K562 (cell line): ENCODE data around the gene PDE4D. TPM values are rescaled to one million over a fixed set of nuclear protein-coding genes. Genes with fewer than 3 reads are reported as not detected.

Experiments
- ATAC-seq: fragments of 200-7000 bp; cut with Tn5 transposase; 3 replicates; pipeline ENCODE4 v1.9.1; 2020; ENCODE audit warnings: moderate library complexity
- BruUV-seq: library from RNA; stranded (reverse); fragments of 400-500 nt; replicated peaks from 2 replicates; lab custom pipeline; 2021; lab: Mats Ljungman, UMichigan
- CTCF ChIA-PET: fragments of 300-600 bp; formaldehyde crosslinking; extraction: SDS; loops from one replicate; lab custom pipeline; 2021; ENCODE audit warnings: low intra/inter-chr PET ratio; lab: Yijun Ruan, JAX
- POLR2A ChIA-PET: fragments of 300-600, 350-650 bp; sonication (Branson Sonifier 250); formaldehyde crosslinking; extraction: SDS; loops from one replicate; lab custom pipeline; 2021; ENCODE audit warnings: antibody characterized with exemption, inconsistent platforms; lab: Yijun Ruan, JAX
- DNase-seq, 4 experiments: peaks; one replicate each; pipeline versions ENCODE4 v3.0.0 to v3.0.0-alpha.2; 2011 to 2018; ENCODE audit warnings: low spot score in 3 of 4, mixed read lengths in 3 of 4; ENCODE audit errors: extremely low read depth in 1 of 4
- FAIRE-seq: peaks from 2 replicates; lab custom pipeline; 2011; peaks lifted over from hg19 to GRCh38; lab: Jason Lieb, UNC
- H2AFZ ChIP-seq: 2 replicates; pipeline ENCODE4 v1.6.0; 2011; ENCODE audit warnings: low read depth, low read length, control low read depth, inconsistent platforms
- H3K27ac ChIP-seq: fragments of 200-600 bp; 3 replicates; pipeline ENCODE4 v1.8.0; 2011; ENCODE audit warnings: low read depth, mild to moderate bottlenecking, control low read depth, inconsistent platforms, low read length, moderate library complexity, mixed read lengths; ENCODE audit errors: extremely low read depth
- H3K27me3 ChIP-seq, 2 experiments: fragments of 300-600 bp in 1 of 2; 2 replicates in 1 of 2; 3 replicates in 1 of 2; pipeline versions ENCODE4 v1.6.0 to v1.8.0; 2011; ENCODE audit warnings: inconsistent platforms in 2 of 2, low read length in 2 of 2, mild to moderate bottlenecking in 1 of 2, mixed read lengths in 1 of 2, moderate library complexity in 1 of 2; ENCODE audit not compliant: control insufficient read depth in 2 of 2, insufficient read depth in 2 of 2
- H3K36me3 ChIP-seq: fragments of 300-600 bp; 3 replicates; pipeline ENCODE4 v1.8.0; 2011; ENCODE audit warnings: mild to moderate bottlenecking, low read length, inconsistent platforms; ENCODE audit not compliant: control insufficient read depth, insufficient read depth
- H3K4me1 ChIP-seq, 2 experiments: fragments of 200-600 bp in 1 of 2; replicated peaks in 1 of 2; 2 replicates in 1 of 2; 3 replicates in 1 of 2; pipeline versions ENCODE4 v1.5.1 to v1.8.0; 2011; ENCODE audit warnings: inconsistent platforms in 2 of 2, low read length in 2 of 2, mild to moderate bottlenecking in 1 of 2, mixed read lengths in 1 of 2, moderate library complexity in 1 of 2; ENCODE audit not compliant: control insufficient read depth in 2 of 2, insufficient read depth in 2 of 2
- H3K4me2 ChIP-seq: 2 replicates; pipeline ENCODE4 v1.6.1; 2011; ENCODE audit warnings: low read length, control low read depth, inconsistent platforms, mixed read lengths; ENCODE audit not compliant: insufficient read depth
- H3K4me3 ChIP-seq: fragments of 200-600 bp; sonication (generic), shearing (Covaris generic); 2 replicates; pipeline ENCODE4 v1.5.1; 2016; ENCODE audit warnings: control low read depth, inconsistent platforms
- H3K79me2 ChIP-seq: fragments of 200-600 bp; 3 replicates; pipeline ENCODE4 v1.8.0; 2011; ENCODE audit warnings: low read length, inconsistent platforms; ENCODE audit not compliant: control insufficient read depth, insufficient read depth
- H3K9ac ChIP-seq, 2 experiments: 2 replicates each; pipeline versions ENCODE4 v1.6.0 to v1.6.1; 2011; ENCODE audit warnings: low read depth in 2 of 2, low read length in 2 of 2, control low read depth in 1 of 2, inconsistent platforms in 1 of 2, mild to moderate bottlenecking in 1 of 2, mixed read lengths in 1 of 2; ENCODE audit not compliant: insufficient read depth in 1 of 2
- H3K9me1 ChIP-seq: one replicate; pipeline ENCODE4 v1.6.0; 2011; ENCODE audit warnings: inconsistent platforms, mild to moderate bottlenecking, low read length, moderate library complexity; ENCODE audit not compliant: control insufficient read depth, insufficient read depth
- H3K9me3 ChIP-seq: replicated peaks from 2 replicates; pipeline ENCODE4 v1.5.1; 2011; ENCODE audit warnings: low read depth, low read length, inconsistent platforms; ENCODE audit not compliant: control insufficient read depth, insufficient read depth
- H4K20me1 ChIP-seq: replicated peaks from 2 replicates; pipeline ENCODE4 v1.6.1; 2011; ENCODE audit warnings: low read length, inconsistent platforms, mixed read lengths; ENCODE audit not compliant: control insufficient read depth, insufficient read depth
- CGGBP1 ChIP-seq: fragments of 250-450 bp; sonication (Bioruptor Pico); IDR thresholded peaks from 2 replicates; pipeline ENCODE4 v1.9.0; 2021; ENCODE audit warnings: mild to moderate bottlenecking
- CHD2 ChIP-seq: IDR thresholded peaks from 2 replicates; pipeline ENCODE4 v1.6.1; 2011; ENCODE audit warnings: low read depth, low read length
- DNMT1 ChIP-seq: fragments of 450-650 bp; IDR thresholded peaks from 2 replicates; pipeline ENCODE4 v1.6.1; 2016; ENCODE audit warnings: antibody characterized with exemption, mild to moderate bottlenecking
- ELF1 ChIP-seq: fragments of 200-800 bp; sonication (Bioruptor generic); IDR thresholded peaks from 2 replicates; pipeline ENCODE4 v1.6.1; 2016; ENCODE audit warnings: missing genetic modification characterization, missing compliant biosample characterization
- MEF2A ChIP-seq: IDR thresholded peaks from 2 replicates; pipeline ENCODE4 v1.6.1; 2011; ENCODE audit warnings: low read depth, mild to moderate bottlenecking, low read length, moderate library complexity; ENCODE audit not compliant: control insufficient read depth
- MITF ChIP-seq: IDR thresholded peaks from 2 replicates; pipeline ENCODE4 v1.6.1; 2014; ENCODE audit warnings: antibody characterized with exemption
- MTA3 ChIP-seq: fragments of 450-650 bp; formaldehyde crosslinking; IDR thresholded peaks from 2 replicates; pipeline ENCODE4 v1.6.1; 2017; ENCODE audit warnings: mild to moderate bottlenecking, borderline replicate concordance
- RBM34 ChIP-seq: fragments of 200-400 bp; formaldehyde crosslinking; IDR thresholded peaks from 2 replicates; pipeline ENCODE4 v1.6.1; 2018; ENCODE audit warnings: low read length, borderline replicate concordance; ENCODE audit not compliant: insufficient read depth
- SAFB ChIP-seq: fragments of 200-400 bp; formaldehyde crosslinking; IDR thresholded peaks from 2 replicates; pipeline ENCODE4 v1.6.1; 2017; ENCODE audit warnings: low read depth, low read length, borderline replicate concordance
- SUPT5H ChIP-seq: fragments of 450-650 bp; IDR thresholded peaks from 2 replicates; pipeline ENCODE4 v1.6.1; 2016
- ZC3H8 ChIP-seq: fragments of 450-650 bp; IDR thresholded peaks from 2 replicates; pipeline ENCODE4 v1.6.1; 2017
- ZNF133 ChIP-seq: fragments of 250-450 bp; sonication (Bioruptor Pico); IDR thresholded peaks from 2 replicates; pipeline ENCODE4 v1.4.0; 2020; ENCODE audit warnings: mild to moderate bottlenecking
- ZNF143 ChIP-seq: sonication (generic); formaldehyde crosslinking; IDR thresholded peaks from 2 replicates; pipeline ENCODE4 v1.9.0; 2022; ENCODE audit warnings: mild to moderate bottlenecking, missing genetic modification reagents
- ZNF263 ChIP-seq: sonication (generic); formaldehyde crosslinking; IDR thresholded peaks from 2 replicates; pipeline ENCODE4 v1.8.0; 2022; ENCODE audit warnings: mild to moderate bottlenecking, missing genetic modification reagents, borderline replicate concordance
- ZNF384 ChIP-seq: IDR thresholded peaks from 2 replicates; pipeline ENCODE4 v1.6.1; 2012; ENCODE audit warnings: low read depth, low read length, improper control_type of control experiment
- ZNF512 ChIP-seq: IDR thresholded peaks from 2 replicates; pipeline ENCODE4 v1.6.1; 2016; ENCODE audit warnings: missing genetic modification characterization, missing compliant biosample characterization
- WGBS: fragments of 100-300 bp; shearing (Covaris generic); methylation state at CpG from one replicate; pipeline ENCODE4 v1.1.6; 2016; ENCODE audit warnings: low coverage, mixed read lengths; ENCODE audit not compliant: insufficient coverage; ENCODE audit errors: missing lambda C conversion rate; 5-methylcytosine and 5-hydroxymethylcytosine counted together
- in situ Hi-C: fragments of 300-500 bp; cut with MboI; formaldehyde crosslinking; loops from 4 replicates; pipeline ENCODE4 v1.15.0; 2018; ENCODE audit warnings: inconsistent platforms, mixed read lengths
- intact Hi-C: fragments of 100-400 bp; cut with micrococcal nuclease; formaldehyde crosslinking; loops from 2 replicates; pipeline ENCODE4 v1.14.2; 2022
- polyA plus RNA-seq, 8 experiments: library from polyadenylated mRNA; depleted of rRNA in 4 of 8; stranded (reverse) in 5 of 8; unstranded in 3 of 8; fragments of >200 nt; fragmentation: Nextera tagmentation in 2 of 8; fragmentation: Illumina TruSeq in 1 of 8; extraction: Ambion mirVana in 2 of 8; extraction: Trizol in 1 of 8; gene quantifications; 2 replicates each; pipeline versions ENCODE4 v1.2.1 to v1.2.3, GENCODE V29; 2011 to 2014; ENCODE audit warnings: inconsistent platforms in 1 of 8, missing spikeins in 1 of 8
- total RNA-seq, 7 experiments: library from RNA; depleted of rRNA in 6 of 7; stranded (reverse); fragments of >200 nt in 6 of 7; fragmentation: Illumina TruSeq in 2 of 7; extraction: Trizol in 2 of 7; gene quantifications; 2 replicates each; pipeline versions ENCODE4 v1.2.1 to v1.2.3, GENCODE V29; 2011 to 2021; ENCODE audit warnings: low replicate concordance in 1 of 7

PDE4D gene
- total and polyA plus RNA-seq, 9 of the 15 experiments (the other 6 are each of a cell fraction or from before 2014, with no cell fraction given) = 0.04 to 0.46 (median 0.13) TPM

- no peak for ATAC-seq
- CTCF ChIA-PET = no interaction called here
Observed at GRCh38 chr5:59146729-59147128, 746.8 kb downstream of the PDE4D start.

GRCh38 chr5:59143926-59144333 lies 749.6 kb downstream of the PDE4D start:
- intact Hi-C loops = no loop called here
- Histone ChIP-seq H3K4me2 (no peak overlapping the region), H4K20me1 (no peaks in the 10 kb centered on the region), H3K4me3 (no peak overlapping the region), H3K4me1 (no peaks in the 10 kb centered on the region), H3K9ac (no peak overlapping the region), H3K79me2 (no peaks in the 10 kb centered on the region), H3K27me3 (no peaks in the 10 kb centered on the region), H3K36me3 (no peaks in the 10 kb centered on the region), H2AFZ (no peak overlapping the region), H3K9me1 (no peaks in the 10 kb centered on the region), H3K9me3 (no peaks in the 10 kb centered on the region), H3K27ac (no peak overlapping the region)
- CTCF ChIA-PET = no interaction called here
- in situ Hi-C loops = no loop called here
- no peak for DNase-seq
- WGBS = 0% methylated on average over 3 of the region's 3 CpGs
- POLR2A ChIA-PET = no interaction called here
- BruUV-seq = no TSS peak
- FAIRE-seq = no peak
- no peak for ATAC-seq
- no peak for TF ChIP-seq MEF2A
- TF ChIP-seq ZNF384 = no peak
- no peak for TF ChIP-seq ZNF263 (CRISPR knock-in tag)
- no peak for TF ChIP-seq MITF
- TF ChIP-seq CHD2 = no peak
- TF ChIP-seq MTA3 = no peak
- no peak for TF ChIP-seq ZNF143 (CRISPR knock-in tag)
- TF ChIP-seq ZC3H8 = no peak
- no peak for TF ChIP-seq SUPT5H
- TF ChIP-seq ELF1 (tag) = no peak
- no peak for TF ChIP-seq DNMT1
- TF ChIP-seq SAFB = no peak
- no peak for TF ChIP-seq ZNF512 (tag)
- no peak for TF ChIP-seq RBM34
- no peak for TF ChIP-seq CGGBP1 (CRISPR knock-in tag)

More at GRCh38 chr5:59146729-59147128, 746.8 kb downstream of the PDE4D start:
- H3K79me2 ChIP-seq = no peaks in the 10 kb centered on the region
- DNase-seq (no peak), FAIRE-seq (no peak)
- POLR2A ChIA-PET = no interaction called here
- no peak overlapping the region for H3K9ac ChIP-seq
- no peaks in the 10 kb centered on the region for H3K4me1 ChIP-seq
- H3K4me3 ChIP-seq = no peak overlapping the region
- in situ Hi-C loops (no loop called here), intact Hi-C loops (no loop called here)
- 0% methylated on average over 3 of the region's 3 CpGs for WGBS
- no peak overlapping the region for H2AFZ ChIP-seq
- H3K9me1 ChIP-seq = no peaks in the 10 kb centered on the region
- H3K9me3 ChIP-seq = no peaks in the 10 kb centered on the region
- TF ChIP-seq ZNF133 (CRISPR knock-in tag) = no peak
- H3K27me3 ChIP-seq = no peaks in the 10 kb centered on the region
- no TSS peak for BruUV-seq
- H3K36me3 ChIP-seq = no peaks in the 10 kb centered on the region
- H3K27ac ChIP-seq = no peak overlapping the region
- no peaks in the 10 kb centered on the region for H4K20me1 ChIP-seq
- H3K4me2 ChIP-seq = no peak overlapping the region
